GM19467 (cell line): ENCODE results near the gene LRRC43.
"Not testable (repeated sequence)": the region's sequence is repeated elsewhere in the genome, so short reads cannot be mapped to it uniquely, and the experiment has no call there.

Source experiments
- ATAC-seq: cut with Tn5 transposase; IDR thresholded peaks from one replicate; pipeline ENCODE4 v1.9.1; 2021; ENCODE audit warnings: mild to moderate bottlenecking, moderate library complexity; ENCODE audit not compliant: unreplicated experiment

LRRC43 gene

GRCh38 chr12:122155705-122156104 is 27.2 kb upstream of the LRRC43 start:
- no peak for ATAC-seq

- no peak for ATAC-seq
Observed at GRCh38 chr12:122158700-122159285, 24.1 kb upstream of the LRRC43 start.

GRCh38 chr12:122159882-122160281 is 23.0 kb upstream of the LRRC43 start:
- no peak for ATAC-seq

- ATAC-seq = no peak
Observed at GRCh38 chr12:122160761-122161160, 22.2 kb upstream of the LRRC43 start.

- no peak for ATAC-seq
Observed at GRCh38 chr12:122161682-122162081, 21.2 kb upstream of the LRRC43 start.

GRCh38 chr12:122162976-122163375 is 19.9 kb upstream of the LRRC43 start:
- ATAC-seq = no peak

- ATAC-seq = no peak
Observed at GRCh38 chr12:122166422-122167349, 16.2 kb upstream of the LRRC43 start.

- ATAC-seq = no peak
Observed at GRCh38 chr12:122167356-122167925, 15.5 kb upstream of the LRRC43 start.

- no peak for ATAC-seq
Observed at GRCh38 chr12:122168492-122168891, 14.4 kb upstream of the LRRC43 start.

GRCh38 chr12:122171399-122171798 is 11.5 kb upstream of the LRRC43 start:
- no peak for ATAC-seq

- ATAC-seq = no peak
Observed at GRCh38 chr12:122172262-122172939, 10.5 kb upstream of the LRRC43 start.

GRCh38 chr12:122174155-122174845 is 8.6 kb upstream of the LRRC43 start, which contains the start of gene IL31:
TSS of gene IL31 (minus strand) at chr12:122174221. CDS start at chr12:122174172, 49 bp downstream.
- no peak for ATAC-seq

- not testable (repeated sequence) for ATAC-seq
Observed at GRCh38 chr12:122176473-122176872, 6.5 kb upstream of the LRRC43 start.

GRCh38 chr12:122183588-122183940 is 641 bp downstream of the LRRC43 start:
- no peak for ATAC-seq

- no peak for ATAC-seq
Observed at GRCh38 chr12:122184517-122184916, 1.6 kb downstream of the LRRC43 start.

GRCh38 chr12:122185079-122185478 is 2.2 kb downstream of the LRRC43 start:
- ATAC-seq = no peak

GRCh38 chr12:122185494-122186082 is 2.7 kb downstream of the LRRC43 start:
- no peak for ATAC-seq

GRCh38 chr12:122187466-122187865 is 4.5 kb downstream of the LRRC43 start:
- ATAC-seq = no peak

GRCh38 chr12:122189626-122190475 is 6.9 kb downstream of the LRRC43 start:
- no peak for ATAC-seq
